Parathyroid adenoma (tissue), 2 donors: ENCODE results near the gene AMER2.

ENCODE experiments used
- H2AFZ ChIP-seq: fragments of 300-600 bp; sonication (generic); one replicate; pipeline ENCODE4 v1.7.0; 2017; ENCODE audit warnings: antibody characterized with exemption, mild to moderate bottlenecking
- H3K27ac ChIP-seq: fragments of 300-600 bp; sonication (generic); one replicate; pipeline ENCODE4 v1.7.0; 2017
- H3K27me3 ChIP-seq: fragments of 300-600 bp; sonication (generic); one replicate; pipeline ENCODE4 v1.7.0; 2017; ENCODE audit warnings: low read length; ENCODE audit not compliant: control insufficient read depth, insufficient read depth
- H3K36me3 ChIP-seq: fragments of 300-600 bp; sonication (generic); one replicate; pipeline ENCODE4 v1.7.0; 2017; ENCODE audit warnings: low read length; ENCODE audit not compliant: control insufficient read depth, insufficient read depth
- H3K4me1 ChIP-seq: fragments of 300-600 bp; sonication (generic); one replicate; pipeline ENCODE4 v1.7.0; 2017; ENCODE audit warnings: control low read depth
- H3K4me2 ChIP-seq: fragments of 300-600 bp; sonication (generic); one replicate; pipeline ENCODE4 v1.7.0; 2017; ENCODE audit warnings: low read length
- H3K4me3 ChIP-seq: fragments of 300-600 bp; sonication (generic); one replicate; pipeline ENCODE4 v1.7.0; 2017; ENCODE audit warnings: low read depth, low read length
- H3K79me2 ChIP-seq: fragments of 300-600 bp; sonication (generic); one replicate; pipeline ENCODE4 v1.7.0; 2017; ENCODE audit warnings: control low read depth
- H3K9ac ChIP-seq: fragments of 300-600 bp; sonication (generic); one replicate; pipeline ENCODE4 v1.7.0; 2017; ENCODE audit warnings: mild to moderate bottlenecking
- H3K9me3 ChIP-seq: fragments of 300-600 bp; sonication (generic); one replicate; pipeline ENCODE4 v1.7.0; 2017; ENCODE audit warnings: low read length; ENCODE audit not compliant: control insufficient read depth
- TF ChIP-seq, protein P1 (sequence below): fragments of 300-600 bp; sonication (generic); IDR thresholded peaks from one replicate; pipeline ENCODE4 v1.7.0; 2017; ENCODE audit warnings: antibody characterized with exemption, mild to moderate bottlenecking
- donor health status: primary hyperparathyroidism.

The AMER2 gene

GRCh38 chr13:25170554-25171111, 1.5 kb downstream of the AMER2 start:
- no peak overlapping the region for H3K9ac ChIP-seq
- peak overlapping the region; percentile 68 for H3K4me2 ChIP-seq
- H3K79me2 ChIP-seq: no peaks in the 10 kb centered on the region
- no peaks in the 10 kb centered on the region for H3K9me3 ChIP-seq
- H3K4me1 ChIP-seq: no peaks in the 10 kb centered on the region
- no peaks in the 10 kb centered on the region for H3K27me3 ChIP-seq
- TF ChIP-seq, protein P1, sequence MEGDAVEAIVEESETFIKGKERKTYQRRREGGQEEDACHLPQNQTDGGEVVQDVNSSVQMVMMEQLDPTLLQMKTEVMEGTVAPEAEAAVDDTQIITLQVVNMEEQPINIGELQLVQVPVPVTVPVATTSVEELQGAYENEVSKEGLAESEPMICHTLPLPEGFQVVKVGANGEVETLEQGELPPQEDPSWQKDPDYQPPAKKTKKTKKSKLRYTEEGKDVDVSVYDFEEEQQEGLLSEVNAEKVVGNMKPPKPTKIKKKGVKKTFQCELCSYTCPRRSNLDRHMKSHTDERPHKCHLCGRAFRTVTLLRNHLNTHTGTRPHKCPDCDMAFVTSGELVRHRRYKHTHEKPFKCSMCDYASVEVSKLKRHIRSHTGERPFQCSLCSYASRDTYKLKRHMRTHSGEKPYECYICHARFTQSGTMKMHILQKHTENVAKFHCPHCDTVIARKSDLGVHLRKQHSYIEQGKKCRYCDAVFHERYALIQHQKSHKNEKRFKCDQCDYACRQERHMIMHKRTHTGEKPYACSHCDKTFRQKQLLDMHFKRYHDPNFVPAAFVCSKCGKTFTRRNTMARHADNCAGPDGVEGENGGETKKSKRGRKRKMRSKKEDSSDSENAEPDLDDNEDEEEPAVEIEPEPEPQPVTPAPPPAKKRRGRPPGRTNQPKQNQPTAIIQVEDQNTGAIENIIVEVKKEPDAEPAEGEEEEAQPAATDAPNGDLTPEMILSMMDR: no peak
- no peak overlapping the region for H3K27ac ChIP-seq
- peak overlapping the region; percentile 22 for H3K4me3 ChIP-seq
- no peaks in the 10 kb centered on the region for H3K36me3 ChIP-seq
- peak overlapping the region; percentile 56 for H2AFZ ChIP-seq

- no peaks in the 10 kb centered on the region for H3K36me3 ChIP-seq
- no peak overlapping the region for H3K27ac ChIP-seq
- no peaks in the 10 kb centered on the region for H3K27me3 ChIP-seq
- TF ChIP-seq, protein P1: no peak
- H3K4me1 ChIP-seq: no peaks in the 10 kb centered on the region
- H3K79me2 ChIP-seq: no peaks in the 10 kb centered on the region
- H3K4me3 ChIP-seq: no peak overlapping the region
- no peak overlapping the region for H3K9ac ChIP-seq
- no peak overlapping the region for H3K4me2 ChIP-seq
- no peaks in the 10 kb centered on the region for H3K9me3 ChIP-seq
- peak overlapping the region; percentile 56 for H2AFZ ChIP-seq
Observed at GRCh38 chr13:25169951-25170553, 2.0 kb downstream of the AMER2 start.

DNA sequence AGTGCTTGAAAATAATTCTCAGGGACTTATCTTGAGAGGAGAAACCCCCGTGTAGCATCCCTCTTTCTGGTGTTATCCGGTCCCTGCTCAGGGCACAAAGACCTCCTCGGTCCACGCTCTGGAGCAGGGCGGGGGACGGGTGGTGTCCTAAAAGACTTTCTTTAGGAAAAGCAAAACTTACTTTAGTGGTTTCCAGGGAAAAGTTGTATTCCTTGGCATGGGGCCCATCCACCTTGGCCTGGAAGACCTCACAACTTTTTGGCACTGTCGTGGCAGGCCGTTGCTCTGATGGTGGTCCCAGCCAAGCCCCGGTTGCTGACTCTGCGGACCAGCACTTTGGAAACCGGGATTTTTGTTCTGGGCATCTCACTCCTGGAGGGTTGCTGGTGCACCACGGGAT, 2.7 kb downstream of the AMER2 start:
- Histone ChIP-seq H3K9ac (no peak overlapping the region), H3K9me3 (no peaks in the 10 kb centered on the region), H3K36me3 (no peaks in the 10 kb centered on the region), H3K27ac (no peak overlapping the region), H3K27me3 (no peaks in the 10 kb centered on the region), H3K4me3 (no peak overlapping the region), H2AFZ (no peak overlapping the region), H3K4me1 (no peaks in the 10 kb centered on the region), H3K4me2 (no peak overlapping the region), H3K79me2 (no peaks in the 10 kb centered on the region)
- TF ChIP-seq, protein P1: no peak

DNA sequence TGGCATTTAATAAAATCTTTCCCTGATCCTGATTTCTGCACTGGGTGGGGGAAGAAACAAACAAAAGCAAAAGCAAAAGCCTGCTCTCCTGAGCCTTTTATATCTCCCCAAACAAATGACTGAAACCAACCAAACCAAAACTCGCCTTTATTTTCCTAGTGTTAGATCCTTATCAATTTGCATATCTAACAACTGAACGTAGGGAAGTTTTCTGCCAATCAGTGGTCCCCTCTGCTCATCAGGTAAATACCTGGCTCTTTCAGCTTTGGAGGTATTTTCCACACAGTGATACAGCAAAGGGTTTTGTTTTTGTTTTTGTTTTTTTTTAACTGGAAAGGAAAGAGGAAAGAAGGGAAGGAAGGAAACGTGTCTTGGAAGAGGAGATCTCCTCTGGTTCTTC, 3.3 kb downstream of the AMER2 start:
- H3K4me2 ChIP-seq: no peak overlapping the region
- H3K27ac ChIP-seq: no peak overlapping the region
- no peak overlapping the region for H3K4me3 ChIP-seq

More for the DNA sequence above, 3.3 kb downstream of the AMER2 start:
- H3K27me3 ChIP-seq: no peaks in the 10 kb centered on the region
- no peaks in the 10 kb centered on the region for H3K36me3 ChIP-seq
- H3K79me2 ChIP-seq: no peaks in the 10 kb centered on the region
- H3K9ac ChIP-seq: no peak overlapping the region
- H3K4me1 ChIP-seq: no peaks in the 10 kb centered on the region
- H2AFZ ChIP-seq: no peak overlapping the region
- no peaks in the 10 kb centered on the region for H3K9me3 ChIP-seq
- TF ChIP-seq, protein P1: no peak
